GM12801 (cell line): ENCODE data around the gene RALB.
A peak's percentile ranks its signal among the peaks of the same experiment; 100 is the strongest.

Experiments
- CTCF ChIP-seq: IDR thresholded peaks from one replicate; pipeline ENCODE4 v1.5.1; 2011; ENCODE audit warnings: control low read depth; ENCODE audit not compliant: insufficient read length; ENCODE audit errors: extremely low read depth

RALB gene

GRCh38 chr2:120305296-120305695 is 52.6 kb downstream of the RALB start:
- TF ChIP-seq CTCF: no peak

- no peak for TF ChIP-seq CTCF
Observed at GRCh38 chr2:120305937-120306490, 53.4 kb downstream of the RALB start.

- no peak for TF ChIP-seq CTCF
Observed at GRCh38 chr2:120307482-120307881, 54.8 kb downstream of the RALB start.

GRCh38 chr2:120308038-120308910 is 55.6 kb downstream of the RALB start:
- TF ChIP-seq CTCF: no peak

GRCh38 chr2:120310136-120310535 is 57.5 kb downstream of the RALB start:
- TF ChIP-seq CTCF: no peak

- TF ChIP-seq CTCF: no peak
Observed at GRCh38 chr2:120312076-120312475, 59.4 kb downstream of the RALB start.

- TF ChIP-seq CTCF: peak; percentile 67
Observed at GRCh38 chr2:120312860-120313694, 60.4 kb downstream of the RALB start.
